HEK293 (cell line): Measurements from ENCODE around the gene DNAJB8.

ENCODE experiments used
- CTCF ChIA-PET: fragments of 350-600 bp; formaldehyde crosslinking; extraction: SDS; loops from one replicate; lab custom pipeline; 2021; ENCODE audit warnings: antibody characterized with exemption; lab: Yijun Ruan, JAX
- POLR2A ChIA-PET: fragments of 300-600 bp; formaldehyde crosslinking; extraction: SDS; loops from one replicate; lab custom pipeline; 2020; ENCODE audit warnings: antibody characterized with exemption, inconsistent platforms; lab: Yijun Ruan, JAX
- H3K27ac ChIP-seq: fragments of 200-500 bp; sonication (Bioruptor generic); 2 replicates; pipeline ENCODE4 v1.5.1; 2014; ENCODE audit warnings: low read depth, low read length, control low read depth, inconsistent platforms; ENCODE audit errors: extremely low read depth
- H3K36me3 ChIP-seq, 2 experiments: fragments of 200-500 bp in 1 of 2; sonication (Bioruptor generic) in 1 of 2; 1 replicate in 1 of 2; 2 replicates in 1 of 2; pipeline ENCODE4 v1.5.1; 2014 to 2017; ENCODE audit warnings: inconsistent platforms in 2 of 2, low read length in 2 of 2; ENCODE audit not compliant: control insufficient read depth in 2 of 2, insufficient read depth in 1 of 2
- H3K4me1 ChIP-seq: fragments of 200-500 bp; sonication (Bioruptor generic); 2 replicates; pipeline ENCODE4 v1.5.1; 2014; ENCODE audit warnings: mild to moderate bottlenecking, low read length, inconsistent platforms; ENCODE audit not compliant: control insufficient read depth, insufficient read depth
- H3K4me3 ChIP-seq: 2 replicates; pipeline ENCODE4 v1.5.1; 2011; ENCODE audit warnings: low read depth, mild to moderate bottlenecking, control low read depth, low read length, moderate library complexity
- H3K9me3 ChIP-seq: fragments of 200-500 bp; sonication (Bioruptor generic); 2 replicates; pipeline ENCODE4 v1.5.1; 2014; ENCODE audit warnings: low read depth, low read length, inconsistent platforms; ENCODE audit not compliant: control insufficient read depth, insufficient read depth
- KLF10 ChIP-seq: fragments of 450-650 bp; IDR thresholded peaks from 2 replicates; pipeline ENCODE4 v1.5.1; 2018; ENCODE audit warnings: missing biosample characterization, mild to moderate bottlenecking, missing genetic modification characterization
- KLF16 ChIP-seq: fragments of 450-650 bp; formaldehyde crosslinking; IDR thresholded peaks from 2 replicates; pipeline ENCODE4 v1.5.1; 2017; ENCODE audit warnings: missing biosample characterization, missing genetic modification characterization
- SALL2 ChIP-seq: fragments of 450-650 bp; formaldehyde crosslinking; IDR thresholded peaks from 2 replicates; pipeline ENCODE4 v1.5.0; 2017; ENCODE audit warnings: missing biosample characterization, mild to moderate bottlenecking, missing genetic modification characterization, borderline replicate concordance
- WT1 ChIP-seq: fragments of 450-650 bp; formaldehyde crosslinking; IDR thresholded peaks from 2 replicates; pipeline ENCODE4 v1.5.1; 2016; ENCODE audit warnings: missing biosample characterization, missing genetic modification characterization
- ZBTB20 ChIP-seq: fragments of 450-650 bp; formaldehyde crosslinking; IDR thresholded peaks from 2 replicates; pipeline ENCODE4 v1.5.1; 2016; ENCODE audit warnings: missing biosample characterization, missing genetic modification characterization
- ZNF146 ChIP-seq: fragments of 450-650 bp; formaldehyde crosslinking; IDR thresholded peaks from 2 replicates; pipeline ENCODE4 v1.5.1; 2016; ENCODE audit warnings: missing biosample characterization, missing genetic modification characterization
- ZNF2 ChIP-seq: fragments of 450-650 bp; formaldehyde crosslinking; IDR thresholded peaks from 2 replicates; pipeline ENCODE4 v1.5.1; 2016; ENCODE audit warnings: missing biosample characterization, missing genetic modification characterization
- ZNF292 ChIP-seq: fragments of 450-650 bp; formaldehyde crosslinking; IDR thresholded peaks from 2 replicates; pipeline ENCODE4 v1.5.1; 2016; ENCODE audit warnings: low read depth, missing biosample characterization, missing genetic modification characterization, borderline replicate concordance
- ZNF354C ChIP-seq: fragments of 450-650 bp; formaldehyde crosslinking; IDR thresholded peaks from 2 replicates; pipeline ENCODE4 v1.5.1; 2016; ENCODE audit warnings: missing biosample characterization, missing genetic modification characterization, low read depth, borderline replicate concordance
- ZNF416 ChIP-seq: fragments of 450-650 bp; formaldehyde crosslinking; IDR thresholded peaks from 2 replicates; pipeline ENCODE4 v1.5.1; 2016; ENCODE audit warnings: missing biosample characterization, missing genetic modification characterization
- ZNF585B ChIP-seq: fragments of 450-650 bp; formaldehyde crosslinking; IDR thresholded peaks from 2 replicates; pipeline ENCODE4 v1.5.1; 2016; ENCODE audit warnings: missing biosample characterization, missing genetic modification characterization
- ZNF623 ChIP-seq: fragments of 450-650 bp; formaldehyde crosslinking; IDR thresholded peaks from 2 replicates; pipeline ENCODE4 v1.5.1; 2016; ENCODE audit warnings: missing biosample characterization, missing genetic modification characterization
- ZNF624 ChIP-seq: fragments of 450-650 bp; formaldehyde crosslinking; IDR thresholded peaks from 2 replicates; pipeline ENCODE4 v1.5.1; 2017; ENCODE audit warnings: missing biosample characterization, missing genetic modification characterization
- ZNF747 ChIP-seq: fragments of 450-650 bp; formaldehyde crosslinking; IDR thresholded peaks from 2 replicates; pipeline ENCODE4 v1.5.1; 2016; ENCODE audit warnings: missing biosample characterization, missing genetic modification characterization
- ZXDB ChIP-seq: fragments of 450-650 bp; formaldehyde crosslinking; IDR thresholded peaks from 2 replicates; pipeline ENCODE4 v1.5.1; 2016; ENCODE audit warnings: missing biosample characterization, missing genetic modification characterization
- TF ChIP-seq, protein P1 (sequence below): fragments of 450-650 bp; formaldehyde crosslinking; IDR thresholded peaks from 2 replicates; pipeline ENCODE4 v1.5.1; 2016; ENCODE audit warnings: missing biosample characterization, missing genetic modification characterization
- TF ChIP-seq, protein P2 (sequence below): fragments of 450-650 bp; formaldehyde crosslinking; IDR thresholded peaks from 2 replicates; pipeline ENCODE4 v1.5.1; 2016; ENCODE audit warnings: missing biosample characterization, missing genetic modification characterization
- TF ChIP-seq, protein P3 (sequence below): fragments of 450-650 bp; formaldehyde crosslinking; IDR thresholded peaks from 2 replicates; pipeline ENCODE4 v1.5.1; 2016; ENCODE audit warnings: missing biosample characterization, missing genetic modification characterization, low read depth

Gene DNAJB8

DNA sequence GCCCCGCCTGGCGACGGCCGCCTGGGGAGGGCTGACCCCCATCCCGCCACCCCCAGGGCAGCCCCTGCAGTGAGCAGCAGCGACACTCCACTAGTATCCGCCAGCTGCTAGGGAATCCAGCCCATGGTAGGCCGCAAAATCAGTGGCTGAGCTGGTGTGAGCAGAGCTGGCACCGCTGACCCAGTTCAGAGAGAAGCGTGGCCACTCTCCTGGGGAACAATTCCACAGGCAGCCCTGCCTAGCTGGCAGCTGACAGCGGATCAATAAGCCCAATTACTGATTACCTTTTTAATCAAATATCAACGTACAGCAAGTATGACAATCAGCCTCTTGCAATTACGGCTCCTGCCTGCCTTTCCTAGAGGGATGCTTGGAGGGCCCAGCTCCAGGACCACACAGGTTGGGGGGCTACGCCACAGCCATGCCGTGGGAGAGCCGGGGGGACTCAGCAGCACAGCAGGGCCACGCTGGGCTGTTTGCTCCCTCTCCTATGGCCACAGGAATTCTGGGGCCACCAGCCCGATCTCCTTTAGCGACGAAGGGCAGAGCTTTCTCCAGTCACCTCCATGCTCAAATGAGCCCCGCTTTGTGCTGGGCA, 13.9 kb downstream of the DNAJB8 start:
- Histone ChIP-seq H3K4me1 (no peaks in the 10 kb centered on the region), H3K36me3 (no peaks in the 10 kb centered on the region), H3K9me3 (no peaks in the 10 kb centered on the region), H3K27ac (no peak overlapping the region), H3K4me3 (no peak overlapping the region)
- TF ChIP-seq ZNF2 (tag by site-specific recombination), result no peak
- no peak for TF ChIP-seq ZXDB
- no peak for TF ChIP-seq ZNF747 (tag by site-specific recombination)
- no peak for TF ChIP-seq ZNF354C (tag by site-specific recombination)
- no peak for TF ChIP-seq ZNF585B (tag by site-specific recombination)
- no peak for TF ChIP-seq KLF16 (tag by site-specific recombination)
- no peak for TF ChIP-seq ZNF624 (tag by site-specific recombination)
- TF ChIP-seq ZNF292 (tag by site-specific recombination), result no peak
- no peak for TF ChIP-seq ZNF416
- TF ChIP-seq SALL2, result no peak
- no peak for TF ChIP-seq ZBTB20
- TF ChIP-seq, protein P1, sequence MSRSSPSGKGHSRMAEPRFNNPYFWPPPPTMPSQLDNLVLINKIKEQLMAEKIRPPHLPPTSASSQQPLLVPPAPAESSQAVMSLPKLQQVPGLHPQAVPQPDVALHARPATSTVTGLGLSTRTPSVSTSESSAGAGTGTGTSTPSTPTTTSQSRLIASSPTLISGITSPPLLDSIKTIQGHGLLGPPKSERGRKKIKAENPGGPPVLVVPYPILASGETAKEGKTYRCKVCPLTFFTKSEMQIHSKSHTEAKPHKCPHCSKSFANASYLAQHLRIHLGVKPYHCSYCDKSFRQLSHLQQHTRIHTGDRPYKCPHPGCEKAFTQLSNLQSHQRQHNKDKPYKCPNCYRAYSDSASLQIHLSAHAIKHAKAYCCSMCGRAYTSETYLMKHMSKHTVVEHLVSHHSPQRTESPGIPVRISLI (tag by site-specific recombination), result no peak
- TF ChIP-seq, protein P2, sequence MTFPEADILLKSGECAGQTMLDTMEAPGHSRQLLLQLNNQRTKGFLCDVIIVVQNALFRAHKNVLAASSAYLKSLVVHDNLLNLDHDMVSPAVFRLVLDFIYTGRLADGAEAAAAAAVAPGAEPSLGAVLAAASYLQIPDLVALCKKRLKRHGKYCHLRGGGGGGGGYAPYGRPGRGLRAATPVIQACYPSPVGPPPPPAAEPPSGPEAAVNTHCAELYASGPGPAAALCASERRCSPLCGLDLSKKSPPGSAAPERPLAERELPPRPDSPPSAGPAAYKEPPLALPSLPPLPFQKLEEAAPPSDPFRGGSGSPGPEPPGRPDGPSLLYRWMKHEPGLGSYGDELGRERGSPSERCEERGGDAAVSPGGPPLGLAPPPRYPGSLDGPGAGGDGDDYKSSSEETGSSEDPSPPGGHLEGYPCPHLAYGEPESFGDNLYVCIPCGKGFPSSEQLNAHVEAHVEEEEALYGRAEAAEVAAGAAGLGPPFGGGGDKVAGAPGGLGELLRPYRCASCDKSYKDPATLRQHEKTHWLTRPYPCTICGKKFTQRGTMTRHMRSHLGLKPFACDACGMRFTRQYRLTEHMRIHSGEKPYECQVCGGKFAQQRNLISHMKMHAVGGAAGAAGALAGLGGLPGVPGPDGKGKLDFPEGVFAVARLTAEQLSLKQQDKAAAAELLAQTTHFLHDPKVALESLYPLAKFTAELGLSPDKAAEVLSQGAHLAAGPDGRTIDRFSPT, result no peak
- CTCF ChIA-PET, result interaction anchor here (0.6 to 1.1 kb wide), 2 partner anchors 15 to 96 kb away, joined by 4 to 5 read pairs; no protein-coding TSS in a partner anchor
- POLR2A ChIA-PET, result no interaction called here

DNA sequence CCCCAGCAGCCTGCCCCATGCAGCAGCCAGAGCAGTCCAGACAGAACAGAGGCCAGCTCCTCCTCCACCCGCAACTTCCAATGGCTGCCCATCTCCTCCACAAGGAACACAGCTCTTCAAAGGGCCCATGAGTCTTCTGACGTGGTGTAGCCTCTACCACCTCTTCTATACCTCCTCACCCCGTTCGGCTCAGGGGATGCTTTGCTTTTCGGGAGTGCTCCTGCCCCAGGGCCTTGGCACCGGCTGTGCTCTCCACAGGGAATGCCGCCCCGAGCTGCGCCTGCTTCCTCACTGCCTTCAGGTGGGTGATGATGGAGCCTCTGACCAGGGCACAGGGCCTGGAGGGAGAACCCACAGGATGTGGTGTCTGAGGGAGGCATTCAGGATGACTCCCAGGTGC, 14.6 kb downstream of the DNAJB8 start:
- ChIA-PET CTCF (interaction anchor here (0.6 kb wide), 1 partner anchor 11 kb away, joined by 3 read pairs; no protein-coding TSS in a partner anchor), POLR2A (no interaction called here)

DNA sequence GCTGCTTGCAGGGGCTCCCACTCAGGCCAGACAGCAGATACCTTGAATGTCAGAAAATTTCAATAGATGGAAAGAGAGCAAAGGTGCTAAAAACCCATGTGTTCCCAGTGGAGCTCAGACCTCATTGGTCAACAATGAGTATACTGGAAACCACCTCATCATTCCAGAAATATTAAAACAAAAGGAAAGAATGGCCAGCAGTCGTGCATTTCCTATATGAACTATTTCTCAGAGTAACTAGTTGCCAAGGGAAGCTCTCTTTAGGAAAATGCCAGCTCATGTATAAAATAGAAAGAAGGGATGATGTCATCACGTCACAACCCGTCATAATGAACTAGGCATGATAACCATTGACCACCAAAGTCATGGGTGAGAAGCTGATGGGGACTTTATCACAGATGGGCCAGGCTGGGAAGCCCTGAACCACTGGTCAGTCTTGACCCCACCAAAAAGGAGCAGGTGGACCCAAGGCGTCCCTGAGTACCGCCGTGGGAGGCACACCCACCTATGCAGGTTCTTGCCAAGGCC, 17.5 kb downstream of the DNAJB8 start:
- H3K4me1 ChIP-seq, result no peaks in the 10 kb centered on the region
- TF ChIP-seq, protein P3, sequence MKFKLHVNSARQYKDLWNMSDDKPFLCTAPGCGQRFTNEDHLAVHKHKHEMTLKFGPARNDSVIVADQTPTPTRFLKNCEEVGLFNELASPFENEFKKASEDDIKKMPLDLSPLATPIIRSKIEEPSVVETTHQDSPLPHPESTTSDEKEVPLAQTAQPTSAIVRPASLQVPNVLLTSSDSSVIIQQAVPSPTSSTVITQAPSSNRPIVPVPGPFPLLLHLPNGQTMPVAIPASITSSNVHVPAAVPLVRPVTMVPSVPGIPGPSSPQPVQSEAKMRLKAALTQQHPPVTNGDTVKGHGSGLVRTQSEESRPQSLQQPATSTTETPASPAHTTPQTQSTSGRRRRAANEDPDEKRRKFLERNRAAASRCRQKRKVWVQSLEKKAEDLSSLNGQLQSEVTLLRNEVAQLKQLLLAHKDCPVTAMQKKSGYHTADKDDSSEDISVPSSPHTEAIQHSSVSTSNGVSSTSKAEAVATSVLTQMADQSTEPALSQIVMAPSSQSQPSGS (tag by site-specific recombination), result peak; percentile 70
- TF ChIP-seq, protein P1 (tag by site-specific recombination), result no peak
- TF ChIP-seq, all 188 proteins: peak for 1
- Histone ChIP-seq H3K4me3 (no peak overlapping the region), H3K9me3 (no peaks in the 10 kb centered on the region), H3K27ac (no peak overlapping the region), H3K36me3 (no peaks in the 10 kb centered on the region)
- CTCF ChIA-PET, result interaction anchor here (0.9 kb wide), 1 partner anchor 23 kb away, joined by 4 read pairs; no protein-coding TSS in a partner anchor
- POLR2A ChIA-PET, result no interaction called here

More for the DNA sequence above, 14.6 kb downstream of the DNAJB8 start:
- Histone ChIP-seq H3K9me3 (no peaks in the 10 kb centered on the region), H3K4me3 (no peak overlapping the region), H3K27ac (no peak overlapping the region), H3K36me3 (no peaks in the 10 kb centered on the region), H3K4me1 (no peaks in the 10 kb centered on the region)
- TF ChIP-seq ZNF146 (tag by site-specific recombination), result no peak
- TF ChIP-seq ZNF623 (tag by site-specific recombination), result peak; percentile 58
- no peak for TF ChIP-seq KLF10 (tag by site-specific recombination)
- no peak for TF ChIP-seq WT1
